Muscle layer of colon (tissue), 2 donors: ENCODE measurements around the gene DMRTA2.
A peak's percentile ranks its signal among the peaks of the same experiment; 100 is the strongest.

Experiments
- H3K27ac ChIP-seq: one replicate; pipeline ENCODE4 v1.7.0; 2013; ENCODE audit warnings: low read depth, mild to moderate bottlenecking, low read length, moderate library complexity
- H3K27me3 ChIP-seq, 2 donors: one replicate each; pipeline ENCODE4 v1.7.0; 2013; ENCODE audit warnings: low read length in 2 of 2, mild to moderate bottlenecking in 2 of 2; ENCODE audit not compliant: insufficient read depth in 2 of 2, control insufficient read depth in 1 of 2
- H3K36me3 ChIP-seq: one replicate; pipeline ENCODE4 v1.7.0; 2013; ENCODE audit warnings: mild to moderate bottlenecking, low read length; ENCODE audit not compliant: insufficient read depth
- H3K4me1 ChIP-seq: one replicate; pipeline ENCODE4 v1.7.0; 2013; ENCODE audit warnings: mild to moderate bottlenecking, low read length; ENCODE audit not compliant: insufficient read depth
- H3K4me3 ChIP-seq, 2 donors: one replicate each; pipeline ENCODE4 v1.7.0; 2013; ENCODE audit warnings: low read length in 2 of 2, low read depth in 1 of 2, mild to moderate bottlenecking in 1 of 2, moderate library complexity in 1 of 2
- H3K9ac ChIP-seq: one replicate; pipeline ENCODE4 v1.7.0; 2013; ENCODE audit warnings: low read length
- H3K9me3 ChIP-seq: one replicate; pipeline ENCODE4 v1.7.0; 2013; ENCODE audit warnings: mild to moderate bottlenecking, low read length
- donor health status: abdominal sarcoma.
- donor health status: Adenocarcinoma of cecum.

DMRTA2 gene

DNA sequence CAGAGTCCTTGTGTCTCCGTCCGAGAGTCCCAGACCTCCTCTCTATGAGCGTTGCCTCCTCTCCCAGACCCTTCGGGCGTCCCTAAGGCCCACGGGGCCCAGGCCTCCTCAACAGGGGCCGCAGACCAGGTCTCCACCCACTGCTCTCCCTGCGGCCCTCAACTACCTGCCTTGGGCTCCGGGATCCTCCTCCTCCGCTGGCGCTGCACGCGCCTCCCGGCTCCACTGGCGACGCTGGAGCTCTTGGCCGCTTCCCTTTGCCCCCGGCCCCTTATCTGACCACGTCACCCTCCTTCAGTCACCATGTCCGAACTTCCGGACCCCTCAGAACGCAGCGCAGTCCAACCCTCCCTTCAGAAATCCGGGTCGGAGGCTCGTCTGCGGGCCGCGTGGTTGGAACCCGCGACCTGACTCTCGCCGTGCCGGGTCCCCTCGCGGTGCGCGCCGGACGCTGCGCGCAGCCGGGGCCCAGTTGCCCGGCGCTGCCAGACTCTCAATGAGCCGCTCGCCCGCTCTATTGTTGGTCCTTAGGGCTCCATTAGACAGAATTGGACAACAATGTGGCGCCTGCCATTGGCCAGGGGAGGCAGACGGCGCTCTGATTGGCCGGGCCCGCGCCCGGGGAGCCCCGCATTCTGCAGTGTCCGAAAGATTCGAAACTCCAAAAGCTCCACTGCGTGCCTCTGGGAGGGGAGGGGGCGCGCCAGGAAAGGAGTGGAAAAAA is at the start of gene DMRTA2:
TSS of gene DMRTA2 (minus strand) at position 498 of the 724 bp plus-strand sequence. CDS start 1,907 bp downstream, outside the sequence.
- H3K9ac ChIP-seq, result no peak within 1 kb of the TSS
- peaks cover 33% of the 10 kb centered on the region for H3K4me1 ChIP-seq
- H3K36me3 ChIP-seq, result no peaks in the 10 kb centered on the region
- peaks cover 86 to 98% of the 10 kb centered on the region in 2 donors for H3K27me3 ChIP-seq
- H3K4me3 ChIP-seq, result peak within 1 kb of the TSS; percentile 8 to 24
- no peak within 1 kb of the TSS for H3K27ac ChIP-seq
- H3K9me3 ChIP-seq, result no peaks in the 10 kb centered on the region

DNA sequence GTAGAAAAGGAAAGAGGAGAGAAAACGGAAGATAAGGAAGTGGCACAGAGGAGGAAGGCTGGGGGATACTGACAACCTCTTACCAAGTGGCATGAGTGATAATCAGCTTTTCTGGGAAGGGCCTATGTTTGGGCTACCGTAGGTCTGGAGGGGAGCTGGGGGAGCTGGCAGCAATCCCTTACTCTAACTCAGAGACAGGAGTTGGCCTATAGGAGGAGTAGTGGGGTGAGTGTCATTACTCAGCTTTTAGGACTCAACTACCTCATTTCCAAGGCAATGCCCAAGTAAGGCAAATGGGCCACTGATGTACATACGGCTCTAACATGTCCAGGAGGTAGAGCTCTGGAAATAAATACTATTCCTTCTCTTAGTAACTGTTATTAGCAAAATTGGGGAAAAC is 48.7 kb upstream of the DMRTA2 start:
- Histone ChIP-seq H3K9me3 (no peaks in the 10 kb centered on the region), H3K36me3 (peaks cover 24% of the 10 kb centered on the region)

DNA sequence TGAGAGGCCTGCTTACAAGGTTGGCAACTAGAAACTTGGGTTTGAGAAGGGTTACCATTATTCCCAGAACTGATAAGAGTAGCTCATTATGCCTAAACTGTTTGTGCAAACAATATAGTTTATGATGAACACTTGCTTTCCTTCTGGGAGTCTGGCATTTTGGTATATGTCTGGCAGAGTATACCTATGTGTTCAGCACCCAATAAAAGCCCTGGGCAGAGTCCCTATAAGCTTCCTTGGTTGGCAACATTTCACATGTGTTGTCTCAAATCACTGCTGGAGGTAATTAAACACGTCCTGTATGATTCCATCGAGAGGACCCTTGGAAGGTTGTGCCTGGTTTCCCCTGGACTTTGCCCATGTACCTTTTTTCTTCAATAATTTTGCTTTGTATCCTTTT is 39.7 kb upstream of the DMRTA2 start:
- peaks cover 9% of the 10 kb centered on the region for H3K36me3 ChIP-seq
- H3K4me1 ChIP-seq, result no peaks in the 10 kb centered on the region
- no peak overlapping the region for H3K27ac ChIP-seq
- H3K9me3 ChIP-seq, result no peaks in the 10 kb centered on the region
- H3K9ac ChIP-seq, result no peak overlapping the region
- no peaks in the 10 kb centered on the region for H3K27me3 ChIP-seq
- no peak overlapping the region for H3K4me3 ChIP-seq

More for the DNA sequence above, 48.7 kb upstream of the DMRTA2 start:
- H3K27me3 ChIP-seq, result no peaks in the 10 kb centered on the region
- no peaks in the 10 kb centered on the region for H3K4me1 ChIP-seq
- no peak overlapping the region for H3K4me3 ChIP-seq
- no peak overlapping the region for H3K9ac ChIP-seq
- no peak overlapping the region for H3K27ac ChIP-seq

DNA sequence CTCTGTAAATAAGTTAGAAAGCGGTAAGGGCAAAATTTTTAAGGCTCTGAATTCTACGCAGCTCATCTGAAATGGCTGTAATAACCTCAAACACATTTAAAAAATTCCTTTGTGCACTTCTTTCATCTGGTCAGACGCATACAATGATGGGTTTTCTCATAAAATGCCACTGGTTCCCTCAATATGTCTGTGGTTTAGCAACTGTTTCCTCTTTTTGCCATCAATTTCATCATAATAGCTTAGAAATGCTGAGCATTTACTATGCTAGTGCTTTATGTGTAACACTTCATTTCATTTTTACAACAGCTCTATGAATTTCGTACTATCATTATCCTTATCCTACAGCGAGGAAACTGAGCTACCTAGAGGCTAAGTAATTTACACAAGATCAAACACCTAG is 35.3 kb upstream of the DMRTA2 start:
- H3K27me3 ChIP-seq, result no peaks in the 10 kb centered on the region
- no peak overlapping the region for H3K4me3 ChIP-seq
- peaks cover 3% of the 10 kb centered on the region for H3K36me3 ChIP-seq
- H3K9ac ChIP-seq, result no peak overlapping the region
- no peaks in the 10 kb centered on the region for H3K4me1 ChIP-seq
- no peaks in the 10 kb centered on the region for H3K9me3 ChIP-seq
- no peak overlapping the region for H3K27ac ChIP-seq

DNA sequence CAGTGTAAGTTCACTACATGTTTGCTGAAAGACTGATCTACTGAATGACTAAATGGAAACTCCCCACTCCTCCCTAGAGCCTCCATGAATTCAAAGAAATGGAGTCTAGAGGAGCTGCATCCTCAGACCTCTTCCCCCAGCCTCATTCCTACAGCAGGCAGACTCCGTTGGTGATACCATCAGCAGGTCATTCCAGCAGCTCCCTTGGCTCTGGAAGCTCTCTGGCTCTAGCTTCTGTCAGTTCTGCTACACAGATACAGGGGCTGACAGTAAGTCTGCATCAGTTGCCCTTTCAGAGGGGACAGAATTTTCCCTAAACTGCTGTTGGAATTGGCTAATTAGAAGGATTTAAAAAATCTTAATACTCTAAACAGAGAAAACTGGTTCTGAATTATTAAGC is 31.7 kb upstream of the DMRTA2 start:
- Histone ChIP-seq H3K9ac (no peak overlapping the region), H3K9me3 (no peaks in the 10 kb centered on the region), H3K4me1 (no peaks in the 10 kb centered on the region), H3K27me3 (no peaks in the 10 kb centered on the region), H3K27ac (no peak overlapping the region), H3K36me3 (no peaks in the 10 kb centered on the region), H3K4me3 (no peak overlapping the region)

DNA sequence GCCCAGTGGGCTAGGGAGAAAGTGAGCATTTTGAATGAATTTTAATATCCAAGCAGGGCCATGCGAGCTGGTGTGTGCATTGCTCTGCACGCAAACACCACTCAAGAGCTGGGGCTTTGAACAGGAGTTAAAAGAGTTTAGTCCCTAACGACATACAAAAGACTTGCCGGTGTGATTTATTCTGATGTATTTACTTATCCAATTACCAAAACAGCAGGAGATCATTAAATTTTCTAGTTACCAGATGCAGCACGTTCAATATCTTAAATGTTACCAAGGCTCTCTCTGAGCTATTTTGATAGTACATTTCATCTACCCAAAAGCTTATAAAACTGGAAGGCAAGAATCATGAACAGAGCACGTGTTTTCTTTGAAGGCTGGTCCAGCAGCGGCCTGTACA is 30.0 kb upstream of the DMRTA2 start:
- no peaks in the 10 kb centered on the region for H3K27me3 ChIP-seq
- no peaks in the 10 kb centered on the region for H3K4me1 ChIP-seq
- H3K9ac ChIP-seq, result no peak overlapping the region
- H3K36me3 ChIP-seq, result no peaks in the 10 kb centered on the region
- no peak overlapping the region for H3K27ac ChIP-seq
- no peak overlapping the region for H3K4me3 ChIP-seq
- H3K9me3 ChIP-seq, result no peaks in the 10 kb centered on the region

DNA sequence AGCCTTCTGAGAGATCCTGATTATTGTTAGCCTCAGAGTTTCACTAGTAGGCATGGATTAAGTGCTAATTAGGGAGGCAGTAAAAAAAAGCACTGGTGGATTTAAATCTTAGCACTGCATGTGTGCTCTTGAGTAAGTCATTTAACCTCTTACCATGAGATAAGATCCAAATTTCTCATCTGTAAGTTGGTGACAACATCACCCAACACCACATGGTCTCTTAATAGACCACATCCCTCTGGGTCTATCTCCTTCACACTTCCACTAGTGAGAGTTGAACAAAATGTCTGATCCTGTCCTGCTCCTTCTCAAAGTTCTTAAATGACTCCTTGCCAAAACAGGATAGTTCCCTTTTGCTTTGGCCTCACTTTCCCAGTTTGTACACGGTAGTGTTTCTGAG is 29.5 kb upstream of the DMRTA2 start:
- Histone ChIP-seq H3K36me3 (no peaks in the 10 kb centered on the region), H3K4me3 (no peak overlapping the region), H3K9ac (no peak overlapping the region), H3K4me1 (no peaks in the 10 kb centered on the region), H3K27me3 (no peaks in the 10 kb centered on the region), H3K9me3 (no peaks in the 10 kb centered on the region), H3K27ac (no peak overlapping the region)

DNA sequence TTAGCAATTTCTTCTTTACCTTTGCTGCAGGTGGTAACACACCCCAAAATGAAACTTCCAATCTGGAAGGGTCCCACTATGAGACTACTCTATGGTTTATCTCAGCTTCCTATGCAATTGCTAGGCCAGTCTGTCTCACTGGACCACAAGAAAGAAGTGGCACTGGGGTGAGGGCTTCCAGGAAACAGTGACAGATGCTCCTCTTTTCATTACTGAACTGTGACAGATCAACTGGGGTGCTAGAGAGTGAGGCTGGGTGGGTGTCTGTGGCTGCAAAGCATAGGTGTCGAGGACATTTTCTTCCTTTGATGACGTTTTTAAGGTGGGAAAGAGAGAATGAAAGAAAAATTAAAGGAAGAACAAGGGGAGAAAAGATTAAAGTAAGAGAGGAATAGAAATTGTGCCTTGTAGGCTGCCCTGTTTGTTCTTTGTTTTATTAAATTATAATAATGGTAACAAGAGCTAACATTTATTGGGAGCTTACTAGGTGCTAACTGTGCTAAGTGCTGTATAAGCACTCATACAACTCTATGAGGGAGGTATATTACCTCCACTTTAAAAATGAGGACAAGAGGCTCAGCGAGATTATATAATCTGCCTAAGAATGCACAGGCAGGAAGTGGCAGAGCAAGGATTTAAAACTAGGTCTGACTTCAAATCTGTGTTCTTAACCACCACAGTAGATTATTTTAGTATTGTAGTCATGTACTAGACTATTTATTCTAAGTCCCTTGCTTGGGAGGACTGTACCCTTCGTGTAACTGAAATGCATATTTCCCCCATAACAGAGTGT is 27.8 kb upstream of the DMRTA2 start:
- Histone ChIP-seq H3K27ac (no peak overlapping the region), H3K4me1 (no peaks in the 10 kb centered on the region), H3K9me3 (no peaks in the 10 kb centered on the region), H3K27me3 (no peaks in the 10 kb centered on the region), H3K4me3 (no peak overlapping the region), H3K36me3 (no peaks in the 10 kb centered on the region), H3K9ac (no peak overlapping the region)

DNA sequence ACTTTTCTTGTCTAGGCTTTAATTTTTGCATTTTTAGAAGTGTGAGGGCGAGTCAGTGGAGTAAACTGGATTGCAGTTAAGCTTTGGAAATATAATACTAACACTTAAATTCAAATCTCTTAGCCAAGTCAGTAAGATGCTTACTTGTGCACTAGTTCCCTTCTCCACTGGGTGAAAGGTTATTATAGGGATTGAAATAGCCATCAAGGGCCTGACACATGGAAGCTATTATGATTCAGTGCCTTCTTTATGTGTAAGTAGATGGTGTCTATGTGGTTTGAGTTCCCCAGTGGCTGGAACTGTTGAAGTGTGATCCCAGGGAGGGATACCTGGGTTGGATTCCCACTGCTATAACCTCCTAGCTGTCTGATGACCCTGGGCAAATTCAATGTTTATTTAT is 24.7 kb upstream of the DMRTA2 start:
- Histone ChIP-seq H3K9me3 (no peaks in the 10 kb centered on the region), H3K4me3 (no peak overlapping the region), H3K4me1 (no peaks in the 10 kb centered on the region), H3K27ac (no peak overlapping the region), H3K36me3 (no peaks in the 10 kb centered on the region), H3K9ac (no peak overlapping the region), H3K27me3 (no peaks in the 10 kb centered on the region)

DNA sequence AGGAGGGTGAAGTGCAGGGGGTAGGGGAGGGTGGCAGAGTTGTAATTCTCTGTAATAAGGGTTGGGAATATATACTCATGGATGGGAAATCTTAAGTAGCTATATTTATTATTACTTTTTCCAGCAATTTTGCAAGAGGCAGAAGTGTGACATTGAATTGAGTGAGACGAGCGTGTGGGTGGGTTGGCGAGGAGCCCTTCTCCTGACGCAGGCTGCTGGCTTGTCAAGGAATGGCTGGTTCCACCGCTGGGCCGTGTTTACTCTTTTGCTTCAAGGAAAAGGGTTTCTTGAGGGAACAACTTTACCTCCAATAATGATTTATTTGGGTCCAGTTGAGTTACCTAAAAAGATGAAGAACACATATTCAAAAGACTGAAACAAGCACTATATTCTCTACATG is 17.9 kb upstream of the DMRTA2 start:
- Histone ChIP-seq H3K36me3 (peaks cover 17% of the 10 kb centered on the region), H3K4me1 (no peaks in the 10 kb centered on the region)

DNA sequence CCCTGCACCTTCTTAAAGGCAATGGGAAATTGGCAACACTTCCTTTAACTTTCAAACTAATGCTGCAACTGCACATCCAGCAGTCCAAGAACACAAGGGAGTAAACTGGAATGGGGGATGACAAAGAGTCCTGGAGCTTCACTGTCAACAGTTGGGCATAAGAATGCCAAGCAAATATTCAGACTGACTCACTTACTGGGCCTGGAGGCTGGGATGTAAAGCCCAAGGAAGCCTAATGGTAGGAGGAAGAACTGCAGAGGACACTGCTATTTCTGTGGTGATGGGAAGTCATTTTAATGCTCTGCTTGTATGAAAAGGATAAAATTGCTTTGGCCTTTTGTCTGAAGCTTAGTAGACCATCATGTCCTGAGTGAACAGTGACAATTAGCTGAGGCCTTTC is 15.7 kb upstream of the DMRTA2 start:
- no peak overlapping the region for H3K27ac ChIP-seq
- no peaks in the 10 kb centered on the region for H3K27me3 ChIP-seq
- H3K4me1 ChIP-seq, result no peaks in the 10 kb centered on the region
- no peak overlapping the region for H3K9ac ChIP-seq
- no peak overlapping the region for H3K4me3 ChIP-seq
- peaks cover 17% of the 10 kb centered on the region for H3K36me3 ChIP-seq
- no peaks in the 10 kb centered on the region for H3K9me3 ChIP-seq

More for the DNA sequence above, 17.9 kb upstream of the DMRTA2 start:
- Histone ChIP-seq H3K27ac (no peak overlapping the region), H3K4me3 (no peak overlapping the region), H3K9ac (no peak overlapping the region), H3K27me3 (no peaks in the 10 kb centered on the region), H3K9me3 (no peaks in the 10 kb centered on the region)
